DMS53 (cell line): ENCODE results near the gene QSOX2.

Experiments used
- DNase-seq: peaks from one replicate; lab custom pipeline; 2025; lab: John Stamatoyannopoulos, UW

QSOX2 gene

DNA sequence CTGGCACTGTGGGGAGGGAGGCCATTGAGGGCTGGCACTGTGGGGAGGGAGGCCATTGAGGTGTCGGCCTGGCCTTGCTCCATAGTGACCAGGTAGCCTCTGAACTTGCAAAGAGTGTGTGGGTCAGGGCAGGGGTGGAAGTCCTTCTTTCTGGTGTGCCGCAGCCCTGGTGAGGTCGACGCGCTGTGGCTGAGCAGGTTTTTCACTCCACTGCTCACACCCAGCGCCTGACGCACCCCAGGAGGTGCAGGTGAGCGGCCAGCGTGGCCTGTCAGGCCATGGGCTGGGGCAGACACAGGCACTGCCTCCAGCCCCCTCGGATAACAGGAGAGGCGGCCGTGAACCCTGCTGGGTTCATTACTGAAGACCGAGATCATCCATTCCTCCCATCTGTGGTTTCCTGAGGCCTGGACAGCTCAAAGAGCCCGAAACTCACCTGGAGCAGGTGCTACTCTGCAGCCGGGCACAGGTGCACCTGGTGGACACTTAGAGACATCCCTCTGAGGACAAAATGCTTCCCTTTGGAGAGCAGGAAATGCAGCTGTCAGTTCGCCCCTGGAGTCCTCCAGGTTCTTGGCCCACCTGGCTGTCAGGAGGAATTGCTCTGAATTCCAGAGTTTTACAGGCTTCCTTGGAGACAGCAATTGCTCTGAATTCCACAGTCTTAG, 73.1 kb downstream of the QSOX2 start:
- peak; percentile 96 for DNase-seq

DNA sequence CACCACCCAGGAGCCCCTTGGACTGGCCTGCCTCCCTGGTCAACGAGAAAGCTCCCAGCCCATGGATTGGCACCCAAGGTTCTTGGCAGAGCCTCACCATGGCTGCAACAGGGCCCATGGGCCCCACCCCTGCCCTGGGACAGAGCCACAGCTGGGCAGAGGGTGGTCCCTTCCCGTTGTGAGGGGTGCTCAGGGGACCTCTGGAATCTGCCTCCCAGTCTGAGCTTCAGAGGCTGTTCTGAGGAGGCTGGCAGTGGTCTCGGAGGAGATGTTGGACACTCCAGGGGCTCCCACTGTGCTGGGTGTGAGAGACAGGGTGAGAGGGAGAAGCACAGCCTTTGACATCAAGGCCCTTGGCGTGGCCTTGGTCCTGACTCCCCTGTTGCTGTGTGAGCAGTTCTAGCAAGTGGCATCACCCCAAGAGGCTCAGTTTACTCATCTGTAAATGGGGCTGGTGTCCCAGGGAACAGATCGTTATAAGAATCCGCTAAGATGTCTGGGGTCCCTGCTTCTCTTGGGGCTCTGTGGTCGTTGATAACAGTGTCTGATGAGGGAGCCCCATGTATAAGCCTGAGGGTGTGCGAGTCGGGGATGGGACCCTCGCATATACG, 73.7 kb downstream of the QSOX2 start:
- no peak for DNase-seq

DNA sequence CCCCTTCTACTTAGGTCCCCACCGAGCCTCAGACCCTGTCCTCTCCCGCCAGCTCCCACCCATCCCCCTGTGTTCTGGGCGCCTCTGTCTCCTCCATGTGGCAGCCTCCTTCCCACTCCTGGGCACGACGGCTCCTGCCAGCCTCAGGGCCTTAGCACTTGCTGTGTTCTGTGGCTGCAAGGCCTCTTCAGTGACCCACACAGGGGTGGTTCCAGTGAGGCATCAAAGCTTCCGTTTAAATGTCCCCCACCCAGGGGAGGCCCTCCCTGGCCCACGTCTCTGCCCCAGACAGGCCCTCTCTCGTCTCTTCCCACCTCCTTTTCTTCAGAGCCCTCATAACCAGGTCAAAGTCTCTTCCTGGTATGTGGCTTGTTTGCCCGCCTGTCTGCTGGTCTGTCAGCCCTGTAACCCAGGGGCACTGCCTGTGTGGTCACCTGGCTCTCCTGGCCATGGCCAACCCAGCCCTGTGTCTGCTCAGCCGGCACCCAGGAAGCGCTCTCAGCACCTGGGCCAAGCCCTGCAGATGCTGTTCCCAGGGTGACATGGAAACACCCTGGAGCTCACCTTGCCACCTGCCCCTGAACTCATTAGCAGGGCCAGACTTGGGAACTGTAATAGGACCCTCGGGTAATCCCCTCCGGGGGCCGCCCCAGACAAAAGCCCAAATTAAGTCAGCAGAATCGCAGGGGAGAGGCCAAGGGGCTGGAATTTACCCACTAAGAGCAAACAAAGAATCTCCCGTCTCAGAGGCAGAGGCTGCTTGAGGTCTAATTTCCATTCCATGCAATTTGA, 74.4 kb downstream of the QSOX2 start:
- peak; percentile 96 for DNase-seq

DNA sequence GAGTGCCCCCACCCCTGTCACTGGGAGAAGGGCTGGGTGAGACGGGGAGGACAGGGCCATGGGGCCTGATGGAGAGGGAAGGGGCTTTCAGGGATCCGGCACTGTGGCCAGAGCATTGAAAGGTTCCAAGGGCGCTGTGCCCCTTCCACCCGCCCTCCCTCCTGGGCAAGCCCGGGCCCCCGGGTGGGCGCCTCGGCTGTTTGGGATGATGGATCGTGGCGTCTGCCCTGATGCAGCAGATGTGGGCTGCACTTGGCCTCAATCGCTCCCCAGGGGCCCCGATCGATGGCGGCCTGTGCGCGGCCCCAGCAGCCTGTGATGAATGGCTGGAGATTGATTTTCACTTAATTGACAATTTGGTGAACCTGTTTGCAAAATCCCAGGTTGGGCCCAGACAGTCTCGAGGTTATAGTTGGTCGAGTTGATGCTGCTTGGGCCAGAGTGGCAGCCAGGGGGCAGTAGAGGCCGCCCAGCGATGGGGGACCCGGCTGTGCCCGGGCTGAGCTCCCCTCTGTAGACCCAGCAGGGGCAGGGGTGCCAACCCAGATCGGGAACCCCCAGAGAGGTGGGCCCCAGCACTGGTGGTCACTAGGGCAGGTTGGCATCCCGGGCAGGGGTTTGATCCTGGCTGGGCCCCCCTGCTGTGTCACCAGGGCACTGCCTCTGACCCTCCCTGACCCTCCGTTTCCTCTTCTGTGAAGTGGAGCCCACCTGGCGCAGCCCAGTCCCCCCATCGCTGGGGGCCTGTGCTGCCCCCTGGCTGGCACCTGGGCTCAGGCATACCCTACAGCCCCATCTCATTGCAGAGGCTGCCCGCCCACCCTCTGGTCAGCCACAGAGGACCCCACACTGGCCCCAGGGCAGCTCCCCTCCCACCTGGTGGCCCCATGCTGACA, 75.4 kb downstream of the QSOX2 start:
- DNase-seq, result peak; percentile 62

DNA sequence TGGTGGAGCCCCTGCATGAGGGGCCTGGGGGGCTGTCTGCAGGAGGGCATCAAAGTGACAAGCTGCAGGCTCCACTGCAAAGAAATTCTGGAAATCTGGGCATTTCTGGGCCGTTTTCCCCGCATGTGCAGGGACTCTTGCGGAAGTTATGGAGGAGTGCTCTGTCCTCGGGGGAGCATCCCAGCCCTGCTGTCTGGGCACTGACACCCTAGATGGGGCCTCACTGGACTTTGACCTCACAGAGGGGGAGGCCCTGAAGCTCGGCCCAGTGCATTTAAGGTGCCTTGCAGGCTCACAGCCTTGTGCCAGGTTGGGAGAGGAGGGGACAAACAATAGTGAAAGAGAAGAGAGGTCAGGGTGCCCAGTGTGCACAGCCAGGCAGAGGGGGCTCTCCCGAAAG, 76.1 kb downstream of the QSOX2 start:
- peak; percentile 40 for DNase-seq

DNA sequence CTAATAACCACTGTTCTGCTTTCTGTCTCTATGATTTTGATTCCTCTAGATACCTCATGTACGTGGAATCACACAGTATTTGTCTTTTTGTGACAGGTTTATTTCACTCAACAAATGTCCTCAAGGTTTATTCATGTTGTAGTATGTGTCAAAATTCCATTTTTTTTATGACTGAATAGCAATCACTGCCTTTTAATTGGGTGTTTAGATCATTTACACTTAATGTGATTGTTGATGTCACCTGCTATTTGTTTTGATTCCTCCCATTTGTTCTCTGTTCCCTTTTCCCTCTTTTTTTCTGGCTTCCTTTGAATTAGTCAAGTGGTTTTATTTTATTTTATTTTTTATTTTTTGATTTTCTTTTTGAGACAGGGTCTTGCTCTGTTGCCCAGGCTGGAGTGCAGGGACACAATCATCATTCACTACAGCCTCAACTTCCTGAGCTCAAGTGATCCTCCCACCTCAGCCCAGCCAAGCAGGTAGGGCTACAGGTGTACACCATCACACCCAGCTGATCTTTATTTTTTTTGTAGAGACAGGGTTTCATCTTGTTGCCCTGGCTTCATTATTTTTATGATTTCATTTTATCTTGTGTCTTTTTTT, 82.3 kb downstream of the QSOX2 start:
- DNase-seq, result no peak

DNA sequence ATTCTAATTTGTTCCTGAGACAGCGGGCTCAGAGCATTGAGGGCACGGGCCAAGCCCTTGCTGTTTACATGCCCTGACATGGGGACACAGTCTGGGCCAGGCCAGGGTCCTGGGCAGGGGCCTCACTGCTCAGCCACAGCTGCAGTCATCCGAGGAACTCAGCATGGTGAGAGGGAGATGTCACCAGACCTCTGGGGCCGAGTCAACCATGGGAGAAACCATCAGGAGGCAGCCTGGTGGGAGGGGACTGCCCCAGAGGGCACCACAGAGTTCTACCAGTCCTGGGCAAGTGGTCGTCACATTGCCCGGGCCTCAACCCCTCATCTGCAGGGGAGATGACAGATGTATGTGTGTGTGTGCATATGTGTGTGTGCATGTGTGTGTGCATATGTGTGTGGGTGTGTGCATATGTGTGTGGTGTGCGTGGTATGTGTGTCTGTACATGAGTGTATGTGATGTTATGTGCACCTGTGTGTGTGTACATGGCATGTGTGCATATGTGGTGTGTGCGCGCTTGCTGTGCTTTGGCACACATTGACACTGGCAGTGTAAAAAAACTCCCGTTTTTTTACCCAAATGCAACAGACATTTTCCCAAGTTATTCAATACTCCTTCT, 84.5 kb downstream of the QSOX2 start:
- no peak for DNase-seq

DNA sequence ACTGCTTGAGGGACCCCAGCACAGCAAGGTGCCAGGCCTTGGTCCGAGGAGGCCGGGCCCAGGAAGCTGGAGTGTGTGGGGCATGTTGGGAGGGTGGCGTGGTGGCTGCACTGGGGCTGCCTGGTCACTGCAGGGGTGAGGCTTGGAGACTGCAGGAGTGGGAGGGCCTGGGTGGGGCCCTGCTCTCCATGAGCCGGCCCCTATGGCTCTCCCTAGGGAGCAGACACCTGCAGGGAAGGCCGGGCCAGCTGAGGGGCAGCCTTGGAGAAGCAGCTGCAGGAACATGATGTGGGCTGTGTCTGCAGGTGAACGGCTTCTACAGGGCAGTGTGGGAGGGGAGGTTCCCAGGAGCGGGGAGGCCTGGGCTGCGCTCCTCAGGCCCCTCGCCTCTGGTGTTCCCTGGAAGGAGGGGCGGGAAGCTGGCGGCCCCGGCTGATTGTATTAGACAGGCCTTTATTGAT, 85.2 kb downstream of the QSOX2 start:
- DNase-seq, result peak; percentile 56

DNA sequence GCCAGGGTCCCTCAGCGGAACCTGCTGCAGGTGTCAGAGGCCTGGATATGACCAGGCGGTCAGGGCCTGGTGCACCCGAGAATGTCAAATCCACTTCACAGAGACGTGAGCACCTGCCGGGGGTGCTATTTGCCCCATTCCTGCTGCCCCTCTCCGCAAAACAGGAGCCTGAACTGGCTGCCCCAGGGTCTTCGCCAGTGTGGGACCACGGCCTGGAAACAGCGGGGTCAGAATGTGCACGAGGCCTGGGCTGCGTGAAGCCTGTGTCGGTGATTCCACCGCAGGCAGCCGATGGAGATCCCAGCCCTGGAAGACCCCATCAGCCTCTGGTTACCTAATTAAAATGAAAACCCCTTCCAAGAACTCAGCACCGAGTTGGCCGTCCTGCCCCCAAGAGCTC, 85.8 kb downstream of the QSOX2 start:
- no peak for DNase-seq

DNA sequence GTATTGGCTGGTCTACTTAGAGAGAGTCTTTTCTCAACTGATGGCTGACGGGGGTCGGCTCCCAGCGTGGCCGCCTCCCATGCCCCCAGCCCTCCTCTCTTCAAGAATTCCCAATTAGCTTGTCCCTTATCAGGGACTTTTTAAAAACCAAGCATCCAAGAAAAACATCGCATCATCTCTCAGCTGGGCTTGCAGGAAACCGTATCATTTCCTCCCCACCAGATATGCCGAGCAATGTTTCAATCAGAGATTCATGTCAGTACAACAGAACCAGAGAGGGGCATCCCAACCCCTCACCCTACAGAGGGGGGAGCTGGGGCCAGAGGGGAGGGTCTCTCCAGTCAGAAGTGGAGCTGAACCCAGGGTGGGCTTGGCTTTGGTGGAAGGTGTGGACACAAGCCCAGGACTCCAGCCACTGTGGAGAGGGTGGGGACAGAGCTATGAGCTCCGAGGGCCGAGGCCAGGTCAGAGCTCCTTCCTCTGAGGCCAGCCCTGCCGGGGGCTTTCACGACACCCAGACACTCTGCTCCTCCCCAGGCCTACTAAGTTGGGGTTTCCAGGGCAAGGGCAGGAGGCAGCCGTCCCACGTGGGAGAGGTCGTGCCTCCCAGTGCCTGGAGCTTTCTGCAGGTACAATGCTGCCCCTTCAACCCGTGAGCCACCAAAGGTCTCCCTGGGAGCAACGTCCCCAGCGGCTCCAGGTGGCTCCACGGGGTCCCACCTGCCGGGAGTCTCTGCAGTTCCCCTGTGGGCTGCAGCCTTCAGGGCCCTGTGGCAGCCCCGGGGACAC, 87.9 kb downstream of the QSOX2 start:
- DNase-seq, result no peak
